Stimulated activated CD4-positive, alpha-beta T cell treated with anti-CD3 and anti-CD28 coated beads, Interleukin-15, amount 100 ng/mL, for 24 hours (primary cell): Measurements from ENCODE around the gene PRSS38.

Source experiments
- DNase-seq: peaks from one replicate; pipeline ENCODE4 v3.0.0-alpha.2; 2020

PRSS38 gene

DNA sequence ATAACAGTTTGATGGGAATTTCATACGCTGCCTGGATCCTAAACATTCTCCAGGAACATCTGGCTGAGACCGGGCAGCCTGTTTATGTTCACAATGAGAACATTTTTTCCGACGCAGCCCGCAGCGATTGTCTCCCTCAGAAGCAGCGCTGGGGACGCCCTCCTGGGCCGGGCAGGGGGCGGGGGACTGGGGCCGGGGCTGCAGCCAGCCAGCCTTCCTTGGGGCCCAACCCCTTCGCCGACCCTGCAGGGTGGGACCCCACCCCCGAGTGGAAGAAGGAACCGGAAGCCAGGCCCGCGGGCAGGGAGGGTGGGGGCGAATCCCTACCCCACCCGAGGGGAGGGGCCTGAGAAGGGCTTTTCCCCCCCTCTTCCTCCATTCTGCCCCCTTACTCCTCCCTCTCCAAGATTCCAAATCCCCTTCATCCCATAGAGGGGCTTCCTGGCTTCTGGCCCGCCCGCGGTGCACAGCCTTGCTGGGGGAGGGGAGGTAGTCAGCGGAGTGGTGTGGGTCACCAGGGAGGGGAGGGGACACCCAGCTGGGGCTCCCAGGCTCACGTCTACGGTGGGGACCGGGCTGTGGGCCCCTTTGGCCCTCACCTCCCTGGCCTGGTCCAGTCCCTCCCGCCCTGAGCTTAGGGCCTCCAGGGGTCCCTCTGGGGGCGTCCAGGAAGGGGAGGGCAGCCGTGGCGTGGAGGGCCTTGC is 71.7 kb downstream of the PRSS38 start:
- DNase-seq = peak; percentile 48

DNA sequence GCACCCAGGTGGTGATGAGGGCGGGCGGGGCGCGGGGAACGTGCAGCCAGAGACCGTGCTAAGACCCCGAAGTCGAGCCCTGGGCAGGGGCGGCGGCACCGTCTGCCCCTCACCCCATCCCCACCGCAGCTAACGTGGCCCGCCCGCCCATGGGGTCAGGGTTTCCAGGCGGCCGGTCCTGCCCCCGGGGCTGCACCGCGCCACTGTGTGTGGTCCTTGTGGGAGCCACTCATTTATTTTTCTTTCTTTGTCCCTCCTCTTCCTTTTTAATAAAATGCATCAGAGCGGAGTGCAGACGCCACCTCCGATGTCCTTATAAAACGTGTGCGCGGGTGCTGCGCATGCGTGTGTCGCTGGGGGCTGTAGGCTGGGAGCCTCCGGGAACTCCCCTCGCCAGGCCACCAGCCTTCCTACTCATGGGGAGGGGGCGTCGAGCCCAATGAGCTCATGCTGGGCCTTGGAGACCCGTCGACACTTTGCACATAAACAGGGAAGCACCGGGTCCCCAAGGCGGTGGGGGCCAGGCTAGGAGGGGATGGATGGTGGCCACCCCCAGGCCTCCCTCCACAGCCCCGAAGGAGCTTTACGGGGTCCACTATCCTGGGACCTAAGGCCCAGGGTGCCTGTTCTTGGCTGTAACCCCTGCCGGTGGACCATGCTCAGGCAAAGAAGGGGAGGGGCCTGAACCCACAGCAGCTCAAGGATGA is 72.4 kb downstream of the PRSS38 start:
- peak; percentile 54 for DNase-seq

DNA sequence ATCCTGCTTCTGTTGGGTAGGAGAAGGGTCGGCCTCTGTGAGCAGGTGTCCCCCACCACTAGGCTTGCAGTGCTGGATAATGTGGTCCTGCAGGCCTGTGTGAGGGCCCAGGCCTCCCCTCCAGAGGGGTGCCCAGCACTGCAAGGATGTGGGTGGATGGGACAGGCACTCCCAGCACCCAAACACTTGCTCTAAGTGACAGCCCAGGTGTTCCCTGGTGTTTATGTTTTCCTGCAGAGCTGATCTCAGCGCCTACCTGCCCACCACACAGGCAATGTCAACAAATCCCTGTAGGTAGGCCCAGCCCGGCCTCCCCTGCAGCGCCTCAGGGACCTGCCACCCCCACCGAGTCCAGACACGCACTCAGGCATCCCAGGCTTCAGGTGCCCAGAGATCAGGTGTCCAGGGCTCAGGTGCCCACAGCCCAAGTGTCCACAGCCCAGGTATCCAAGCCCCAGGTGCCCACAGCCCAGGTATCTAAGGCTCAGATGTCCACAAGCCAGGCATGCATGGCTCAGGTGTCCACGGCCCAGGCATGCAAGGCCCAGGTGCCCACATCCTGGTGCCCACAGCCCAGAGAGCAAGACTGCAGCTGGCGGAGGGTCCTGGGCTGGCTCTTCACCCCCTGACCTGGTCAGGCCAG is 73.0 kb downstream of the PRSS38 start:
- DNase-seq = no peak

DNA sequence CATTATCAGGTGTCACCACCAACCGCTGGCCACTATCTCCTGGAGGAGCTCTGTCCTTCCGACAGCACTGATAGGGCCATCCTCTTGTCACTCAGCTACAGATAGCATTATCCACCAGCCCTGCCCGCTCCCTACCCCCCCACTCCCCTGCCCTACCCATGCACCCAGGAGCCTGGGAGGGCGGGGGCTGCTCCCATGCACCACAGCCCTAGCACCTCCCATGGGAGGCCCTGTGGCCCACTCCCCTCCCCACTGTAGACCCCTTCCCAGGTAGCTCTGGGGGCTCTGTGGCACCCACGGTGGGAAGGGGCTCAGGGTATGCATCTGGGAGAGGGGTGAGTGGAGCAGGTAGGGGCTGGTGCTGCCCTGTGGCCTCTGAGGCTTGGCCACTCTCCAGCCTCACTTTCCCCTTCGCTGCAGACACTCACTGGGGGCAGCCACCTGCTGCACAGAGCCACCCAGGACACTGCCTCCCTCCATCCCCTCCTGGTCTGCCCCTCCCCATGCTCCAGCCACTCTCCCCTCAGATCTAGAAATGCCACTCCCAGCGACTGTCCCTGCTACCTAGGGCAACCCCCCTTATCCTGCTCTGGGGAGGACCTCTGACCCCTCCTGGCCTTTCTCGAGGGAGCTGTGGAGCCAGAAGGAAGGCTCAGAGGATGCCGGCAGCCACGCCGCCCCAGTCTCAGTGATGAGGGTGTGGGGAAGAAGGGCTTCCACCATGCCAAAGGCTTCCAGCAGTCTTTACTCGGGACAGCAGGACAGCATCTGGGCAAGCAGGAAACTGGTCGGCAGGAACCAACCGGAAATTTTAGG is 73.8 kb downstream of the PRSS38 start:
- no peak for DNase-seq

DNA sequence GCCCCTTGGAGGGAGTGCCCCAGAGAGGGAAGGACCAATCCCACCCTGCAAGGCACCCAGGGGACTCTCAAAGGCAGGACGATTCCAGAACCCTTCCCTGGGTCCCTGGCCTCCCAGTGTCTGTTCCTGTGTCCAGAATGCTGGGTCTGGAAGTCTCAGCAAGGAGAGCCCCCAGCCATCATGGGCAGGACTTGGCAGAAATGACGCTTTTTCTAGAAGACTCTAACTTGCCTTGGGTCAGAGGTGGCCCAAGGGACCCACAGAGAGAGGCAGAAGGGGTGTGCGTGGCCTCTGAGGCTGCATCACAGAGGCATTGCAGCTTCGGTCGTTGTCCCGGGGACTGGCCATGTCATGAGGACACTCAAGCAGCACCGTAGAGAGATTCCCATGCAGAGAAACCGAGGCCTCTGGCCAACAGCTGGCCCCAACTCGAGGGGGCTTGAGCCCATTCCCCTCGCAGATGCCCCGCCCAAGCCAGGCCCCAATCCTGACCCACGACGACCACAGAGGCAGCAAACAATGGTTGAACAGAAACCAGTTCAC is 74.5 kb downstream of the PRSS38 start:
- no peak for DNase-seq

DNA sequence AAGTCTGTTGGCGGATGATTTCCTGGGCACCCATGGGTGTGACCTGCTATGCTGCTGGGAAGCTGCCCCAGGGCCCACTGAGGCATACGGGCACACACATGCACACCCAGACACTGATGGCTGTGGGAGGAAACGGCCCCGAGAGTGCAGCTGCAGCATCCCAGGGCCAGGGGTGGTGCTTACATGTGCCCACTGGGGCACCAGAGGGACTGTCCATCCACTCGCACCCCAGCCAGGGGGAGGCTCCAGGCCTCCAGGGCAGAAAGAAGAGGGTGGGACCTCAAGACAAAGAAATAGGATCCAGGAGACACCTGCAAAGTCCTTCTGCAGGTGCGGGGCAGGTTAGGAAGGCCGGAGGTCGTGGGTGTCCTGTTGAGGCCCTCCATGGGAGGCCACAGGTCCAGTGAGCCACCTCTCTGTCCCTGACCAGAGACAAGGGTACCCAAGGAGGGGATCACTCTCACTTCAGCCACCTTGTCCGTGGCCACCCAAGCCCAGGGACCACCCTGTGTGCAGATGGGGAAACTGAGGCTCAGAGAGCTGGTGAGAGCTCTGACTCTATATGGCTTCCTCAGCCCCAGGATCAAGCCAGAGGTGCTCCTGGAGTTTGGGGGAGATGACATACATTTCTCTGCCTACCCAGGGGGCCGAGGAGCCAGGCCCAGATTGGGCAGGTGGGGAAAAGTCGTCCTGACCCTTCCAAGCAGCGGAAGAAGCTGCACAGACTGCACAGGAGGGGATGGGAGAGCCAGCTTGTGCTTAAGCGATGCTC is 75.2 kb downstream of the PRSS38 start:
- no peak for DNase-seq

DNA sequence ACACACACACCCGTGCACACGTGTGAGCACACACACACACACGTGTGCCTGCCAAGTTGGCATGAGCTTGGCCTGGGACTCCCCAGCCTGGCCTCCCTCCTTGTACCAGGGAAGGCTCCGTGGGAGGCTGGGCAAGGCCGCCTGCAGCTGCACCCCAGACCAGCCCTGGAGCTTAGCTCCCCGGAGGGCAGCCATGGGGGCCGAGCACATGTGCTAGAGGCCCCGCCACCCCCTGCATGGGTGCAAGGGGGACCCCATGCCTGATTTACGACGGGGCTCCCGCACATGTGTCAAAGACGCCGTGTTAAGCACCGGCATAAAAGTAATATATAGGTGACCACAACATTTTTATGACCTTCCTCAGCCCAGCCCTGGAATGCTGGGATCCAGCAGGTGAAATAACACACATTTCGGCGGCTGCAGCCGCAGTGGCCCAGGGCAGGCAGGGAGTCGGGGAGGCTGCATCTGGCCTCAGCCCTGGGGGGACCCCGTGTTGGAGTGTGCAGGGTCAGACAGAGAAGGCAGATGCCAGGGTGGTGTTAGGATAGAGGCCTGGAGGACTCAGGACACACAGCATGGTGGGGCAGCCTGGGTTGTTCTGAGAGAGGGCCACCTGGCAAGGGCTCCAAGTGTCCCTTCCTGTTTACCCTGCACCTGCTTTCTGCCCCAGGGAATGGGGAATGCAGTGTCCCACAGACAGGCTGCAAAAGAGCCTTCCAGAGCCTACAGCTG is 75.9 kb downstream of the PRSS38 start:
- DNase-seq = no peak

DNA sequence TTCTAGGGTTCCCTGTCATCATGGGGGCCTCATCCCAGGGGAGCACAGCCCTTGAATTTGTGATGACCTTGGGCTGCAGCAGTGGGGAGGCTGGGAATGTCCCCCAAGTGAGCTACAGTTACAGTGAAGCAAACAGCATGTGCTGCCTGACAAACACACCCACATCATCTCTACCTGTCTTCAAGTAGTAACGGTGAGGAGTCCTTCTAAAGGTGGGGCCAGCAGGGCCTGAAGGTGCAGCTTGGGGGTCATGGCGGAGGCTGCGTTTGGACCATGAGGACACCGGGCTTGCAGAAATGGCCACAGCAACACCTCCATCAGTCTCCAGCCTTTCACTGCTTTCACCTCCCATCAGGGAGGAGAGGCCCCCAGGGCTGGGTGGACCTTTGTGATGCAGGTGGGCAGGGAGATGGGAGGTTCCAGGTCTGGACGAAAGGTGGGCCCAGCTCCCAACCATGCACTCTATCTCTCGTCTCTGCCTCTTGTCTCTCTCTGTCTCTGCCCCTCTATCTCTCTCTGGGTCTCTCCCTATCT is 76.5 kb downstream of the PRSS38 start:
- no peak for DNase-seq

DNA sequence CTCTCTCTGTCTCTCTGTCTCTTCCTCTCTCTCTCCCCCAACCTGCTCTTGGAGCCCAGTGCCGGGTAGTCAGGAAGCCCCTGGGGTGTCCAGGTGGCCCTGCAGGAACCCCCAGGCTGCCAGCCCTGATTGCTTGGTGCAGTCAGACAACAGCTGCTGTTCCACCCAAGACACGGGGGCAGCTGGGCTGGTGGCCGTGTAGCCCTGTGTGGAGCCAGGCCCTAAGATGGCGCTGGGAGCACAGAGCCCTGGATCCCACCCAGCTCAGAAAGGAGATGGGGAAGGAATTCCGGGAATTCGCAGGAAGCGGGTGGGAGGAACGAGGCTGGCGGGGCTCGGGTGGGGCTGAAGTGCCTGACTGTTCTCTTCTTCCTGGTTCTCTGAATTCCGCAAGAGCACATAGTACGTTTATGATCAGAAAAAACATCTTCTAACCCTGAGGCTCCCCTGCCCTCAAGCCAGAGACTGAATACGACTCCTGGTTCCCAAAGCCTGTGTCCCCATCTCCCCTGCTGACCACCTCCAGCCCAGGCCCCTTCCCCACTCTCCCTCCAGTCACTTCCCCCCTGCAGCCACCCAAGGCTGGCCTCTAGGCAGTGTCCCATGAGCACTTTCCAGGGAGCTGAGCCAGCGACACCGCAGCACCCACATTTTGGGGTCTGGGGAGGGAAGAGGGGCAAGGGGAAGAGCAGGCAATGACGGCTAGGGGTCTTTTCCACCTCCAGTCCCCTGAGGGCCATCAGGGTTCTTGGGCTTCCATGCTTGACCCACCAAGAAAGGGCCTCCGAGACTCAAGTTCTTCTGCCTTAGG is 77.2 kb downstream of the PRSS38 start:
- no peak for DNase-seq

DNA sequence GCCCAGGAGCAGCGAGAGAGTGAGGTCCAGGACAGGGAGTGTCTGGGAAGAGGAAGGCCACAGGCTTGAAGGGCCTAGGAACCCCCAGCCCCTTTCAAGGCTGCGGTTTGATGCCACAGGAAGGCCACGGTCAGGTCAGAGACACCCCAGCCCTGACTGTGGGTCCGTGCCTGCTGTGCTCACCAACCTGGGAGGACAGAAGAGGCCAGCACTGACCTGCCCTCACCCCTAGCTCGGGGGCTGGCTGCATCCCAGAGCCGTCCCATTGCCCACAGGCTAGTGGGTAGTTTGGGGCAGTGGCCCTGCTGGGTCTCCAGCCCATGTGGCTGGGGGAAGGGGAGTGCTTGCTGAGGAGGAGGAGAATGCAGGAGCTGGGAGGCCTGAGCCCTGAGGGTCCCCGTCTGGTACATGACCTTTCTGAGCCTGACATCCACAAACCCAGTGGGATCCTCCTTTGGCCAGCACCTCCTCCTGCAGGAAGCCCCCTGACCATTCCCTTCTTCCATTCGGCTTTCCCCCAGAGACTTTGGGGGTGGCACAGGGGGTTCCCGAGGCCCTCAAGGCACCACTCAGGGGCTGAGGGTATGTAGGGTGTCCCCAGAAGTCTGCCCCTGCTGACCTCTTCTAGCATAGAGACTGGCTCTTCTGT is 77.9 kb downstream of the PRSS38 start:
- DNase-seq = no peak

DNA sequence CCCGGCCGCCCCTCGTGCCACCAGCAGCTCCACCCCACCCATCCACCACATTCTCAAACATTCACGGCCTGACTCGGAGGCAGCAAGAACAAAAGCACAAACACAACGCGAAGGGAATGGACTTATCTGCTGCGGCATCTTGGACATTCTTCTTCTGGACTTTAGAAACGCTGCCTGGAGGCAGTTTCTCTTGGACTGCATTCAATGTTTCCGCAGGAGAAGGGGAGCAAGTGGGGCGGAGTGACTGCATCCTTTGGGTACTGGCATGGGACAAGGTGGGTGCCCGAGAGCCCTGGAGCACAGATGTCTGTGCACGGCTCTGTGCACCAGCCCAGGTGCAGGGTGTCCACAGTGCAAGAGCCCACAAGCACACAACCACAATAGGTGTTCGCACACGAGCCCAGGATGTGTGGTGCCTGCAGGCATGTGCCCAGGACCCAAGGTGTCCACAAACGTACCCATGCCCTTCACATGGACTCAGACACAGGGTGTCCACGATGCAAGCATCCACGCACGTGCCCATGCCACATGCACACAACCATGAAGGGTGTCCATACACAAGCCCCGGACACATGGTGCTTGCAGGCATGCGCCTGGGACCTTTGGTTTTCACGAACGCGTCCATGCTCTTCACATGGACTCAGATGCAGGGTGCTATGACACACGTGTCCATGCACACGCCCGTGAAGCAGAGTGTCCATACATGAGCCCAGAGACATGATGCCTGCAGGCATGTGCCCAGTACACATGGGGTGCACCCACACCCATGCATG is 78.7 kb downstream of the PRSS38 start:
- DNase-seq = no peak

DNA sequence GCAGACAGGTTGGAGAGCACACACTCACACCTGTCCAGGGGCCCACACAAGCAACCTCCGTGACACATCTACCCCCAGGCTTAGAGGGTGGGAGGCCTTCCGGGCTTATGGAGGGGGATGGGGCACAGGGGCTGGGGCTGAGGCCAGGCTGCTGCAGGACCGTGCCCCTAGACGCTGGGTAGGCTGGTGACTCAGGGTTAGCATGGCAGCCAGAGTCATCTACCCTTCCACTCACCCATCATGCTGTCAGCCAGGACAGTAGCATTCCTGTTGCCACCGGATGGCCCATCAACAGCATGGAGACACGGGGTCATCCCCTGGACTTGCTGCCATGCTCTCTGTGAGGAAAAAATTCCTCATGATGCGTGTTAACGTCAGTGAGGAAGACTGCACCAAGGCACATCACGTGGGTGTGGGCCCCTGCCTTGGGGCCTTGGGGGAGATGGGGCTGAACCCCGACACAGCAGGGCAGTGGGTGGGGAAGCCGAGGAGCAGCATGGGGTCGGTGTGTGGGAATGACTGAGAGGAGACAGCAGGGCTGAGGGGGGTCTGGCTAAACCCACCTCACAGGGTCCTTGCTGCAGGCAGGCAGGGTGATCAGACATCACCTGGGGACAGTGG is 79.5 kb downstream of the PRSS38 start:
- no peak for DNase-seq
